OCI-LY3 (cell line): ENCODE results near the gene FILIP1L.

Experiments
- CTCF ChIP-seq: fragments of 200-600, 300-600 bp; sonication (generic); IDR thresholded peaks from 2 replicates; pipeline ENCODE4 v1.5.1; 2014; ENCODE audit warnings: antibody characterized with exemption, low read length, low read depth
- EZH2phosphoT487 ChIP-seq: fragments of 200-600 bp; shearing (Covaris generic); IDR thresholded peaks from 2 replicates; pipeline ENCODE4 v1.6.1; 2018; ENCODE audit warnings: antibody characterized with exemption, mixed run types, low read depth

- TF ChIP-seq CTCF (no peak), EZH2phosphoT487 (no peak)
Measured at GRCh38 chr3:100084100-100084806, 30.0 kb downstream of the FILIP1L start.
